ENCODE results near the gene FTO.

GRCh38 chr16:54169112-54169511, 465.2 kb downstream of the FTO start:
- TF ChIP-seq, protein P1, sequence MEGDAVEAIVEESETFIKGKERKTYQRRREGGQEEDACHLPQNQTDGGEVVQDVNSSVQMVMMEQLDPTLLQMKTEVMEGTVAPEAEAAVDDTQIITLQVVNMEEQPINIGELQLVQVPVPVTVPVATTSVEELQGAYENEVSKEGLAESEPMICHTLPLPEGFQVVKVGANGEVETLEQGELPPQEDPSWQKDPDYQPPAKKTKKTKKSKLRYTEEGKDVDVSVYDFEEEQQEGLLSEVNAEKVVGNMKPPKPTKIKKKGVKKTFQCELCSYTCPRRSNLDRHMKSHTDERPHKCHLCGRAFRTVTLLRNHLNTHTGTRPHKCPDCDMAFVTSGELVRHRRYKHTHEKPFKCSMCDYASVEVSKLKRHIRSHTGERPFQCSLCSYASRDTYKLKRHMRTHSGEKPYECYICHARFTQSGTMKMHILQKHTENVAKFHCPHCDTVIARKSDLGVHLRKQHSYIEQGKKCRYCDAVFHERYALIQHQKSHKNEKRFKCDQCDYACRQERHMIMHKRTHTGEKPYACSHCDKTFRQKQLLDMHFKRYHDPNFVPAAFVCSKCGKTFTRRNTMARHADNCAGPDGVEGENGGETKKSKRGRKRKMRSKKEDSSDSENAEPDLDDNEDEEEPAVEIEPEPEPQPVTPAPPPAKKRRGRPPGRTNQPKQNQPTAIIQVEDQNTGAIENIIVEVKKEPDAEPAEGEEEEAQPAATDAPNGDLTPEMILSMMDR (IDR thresholded peaks at IDR 0.05): no peak
- no peak for TF ChIP-seq POLR2A (IDR thresholded peaks at IDR 0.05)

Measured in thyroid gland (tissue), 4 donors.